ENCODE measurements around the gene TMEM272.

TMEM272 gene

DNA sequence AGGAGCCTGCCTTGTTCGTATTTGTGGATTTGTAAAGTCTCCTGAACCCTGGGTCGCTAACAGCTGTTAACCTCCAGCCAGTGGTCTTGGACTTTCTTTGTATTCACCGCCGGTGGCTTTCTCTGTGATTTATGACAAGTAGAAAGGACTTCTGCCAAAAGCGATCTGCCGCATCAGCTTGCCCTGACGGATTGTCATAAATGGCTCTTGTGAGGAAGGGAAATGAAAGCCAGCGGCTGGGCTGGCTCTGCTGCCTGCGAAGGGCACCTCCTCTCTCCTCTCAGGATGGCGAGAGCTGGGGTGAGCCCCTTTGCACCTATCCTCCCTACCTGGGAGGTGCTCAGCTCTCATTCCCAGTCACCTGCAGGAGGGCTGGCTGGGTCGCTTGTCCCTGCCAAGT, 66.6 kb downstream of the TMEM272 start:
- DNase-seq: no peak

DNA sequence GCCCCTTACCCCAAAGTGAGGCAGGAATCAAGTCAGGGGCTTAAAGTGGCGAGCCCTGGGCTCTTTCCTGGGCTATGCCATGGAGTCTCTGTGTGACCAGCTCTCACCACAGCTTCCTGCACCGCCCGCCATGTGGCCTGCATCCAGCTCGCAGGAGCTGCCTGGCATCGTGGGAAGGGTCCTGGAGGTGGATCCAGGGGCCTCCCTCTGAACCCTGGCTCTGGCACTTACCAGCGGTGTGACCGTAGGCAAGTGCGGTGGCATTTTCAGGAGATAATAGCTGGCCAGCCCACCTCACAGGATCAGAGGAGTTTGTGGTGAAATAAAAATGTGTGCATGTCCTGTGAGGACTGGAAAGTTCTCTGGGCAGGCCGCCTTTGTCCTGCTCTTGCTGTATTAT, 67.1 kb downstream of the TMEM272 start:
- DNase-seq: no peak

DNA sequence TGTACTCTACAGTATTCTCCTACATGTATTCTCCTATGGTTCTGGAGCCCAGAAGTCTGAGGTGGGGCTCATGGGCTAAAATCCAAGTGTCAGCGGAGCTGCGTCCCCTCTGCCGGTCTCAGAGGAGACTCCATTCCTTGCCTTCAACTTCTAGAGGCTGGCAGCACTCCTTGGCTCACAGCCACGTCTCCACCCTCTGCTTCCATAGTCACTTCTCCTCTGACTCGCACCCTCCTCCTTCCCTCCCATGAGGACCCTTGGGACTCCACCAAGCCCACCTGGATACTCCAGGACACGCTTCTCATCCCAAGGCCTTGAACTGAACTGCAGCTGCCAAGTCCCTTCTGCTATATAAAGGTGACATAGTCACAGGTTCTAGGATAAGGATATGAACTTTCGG, 68.8 kb downstream of the TMEM272 start:
- no peak for DNase-seq

DNA sequence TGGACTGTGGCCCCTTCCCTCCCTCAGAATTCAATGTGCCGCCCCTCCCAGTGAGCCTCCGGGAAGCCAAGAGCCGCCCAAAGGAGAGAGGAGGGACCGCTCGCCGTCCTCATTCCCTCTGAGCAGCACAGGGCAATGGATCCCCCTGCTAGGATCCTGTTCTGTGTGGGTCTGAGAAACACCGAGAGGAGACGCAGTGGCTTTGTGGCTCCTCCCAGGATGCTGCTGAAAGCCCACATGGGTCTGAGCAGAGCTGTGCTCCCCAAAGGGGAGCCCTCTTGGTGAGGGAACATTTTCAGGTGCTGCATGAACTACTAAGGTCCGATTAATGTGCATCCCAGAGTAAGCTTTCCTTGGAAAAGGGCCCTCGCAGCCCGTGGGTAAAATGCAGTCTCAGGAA, 71.5 kb downstream of the TMEM272 start:
- no peak for DNase-seq

DNA sequence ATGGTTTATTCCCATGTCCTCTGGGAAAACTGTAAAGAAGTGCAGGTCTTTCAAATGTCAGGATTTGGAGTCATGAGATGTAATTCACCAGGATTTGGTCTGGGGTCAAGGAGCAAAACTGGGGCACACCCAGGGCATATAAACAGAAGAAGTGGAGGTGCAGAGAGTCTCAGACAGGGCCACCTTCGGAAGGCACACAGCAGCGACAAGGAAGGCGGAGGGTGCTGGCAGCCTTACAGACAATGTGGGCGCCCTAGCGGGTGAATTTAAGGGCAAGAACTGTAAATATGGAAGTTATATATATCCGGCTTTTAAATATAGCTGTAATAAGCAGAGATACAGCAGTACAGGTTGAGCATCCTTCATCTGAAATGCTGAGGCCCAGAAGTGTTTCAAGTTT, 72.2 kb downstream of the TMEM272 start:
- DNase-seq: no peak

DNA sequence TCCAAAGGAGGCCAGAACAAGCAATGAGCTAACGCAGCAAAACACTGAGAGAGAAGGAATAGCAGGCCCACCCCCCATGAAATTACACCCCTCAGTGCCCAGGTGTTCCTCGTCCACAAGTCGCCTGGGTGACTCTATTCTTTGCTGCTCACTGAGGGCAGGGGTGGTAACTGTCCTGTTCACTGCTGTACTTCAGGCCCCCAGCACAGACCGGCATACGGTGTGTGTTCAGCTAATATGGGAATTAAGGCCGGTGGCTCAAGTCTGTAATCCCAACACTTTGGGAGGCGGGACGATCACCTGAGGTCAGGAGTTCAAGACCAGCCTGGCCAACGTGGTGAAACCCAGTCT, 72.9 kb downstream of the TMEM272 start:
- DNase-seq: no peak

DNA sequence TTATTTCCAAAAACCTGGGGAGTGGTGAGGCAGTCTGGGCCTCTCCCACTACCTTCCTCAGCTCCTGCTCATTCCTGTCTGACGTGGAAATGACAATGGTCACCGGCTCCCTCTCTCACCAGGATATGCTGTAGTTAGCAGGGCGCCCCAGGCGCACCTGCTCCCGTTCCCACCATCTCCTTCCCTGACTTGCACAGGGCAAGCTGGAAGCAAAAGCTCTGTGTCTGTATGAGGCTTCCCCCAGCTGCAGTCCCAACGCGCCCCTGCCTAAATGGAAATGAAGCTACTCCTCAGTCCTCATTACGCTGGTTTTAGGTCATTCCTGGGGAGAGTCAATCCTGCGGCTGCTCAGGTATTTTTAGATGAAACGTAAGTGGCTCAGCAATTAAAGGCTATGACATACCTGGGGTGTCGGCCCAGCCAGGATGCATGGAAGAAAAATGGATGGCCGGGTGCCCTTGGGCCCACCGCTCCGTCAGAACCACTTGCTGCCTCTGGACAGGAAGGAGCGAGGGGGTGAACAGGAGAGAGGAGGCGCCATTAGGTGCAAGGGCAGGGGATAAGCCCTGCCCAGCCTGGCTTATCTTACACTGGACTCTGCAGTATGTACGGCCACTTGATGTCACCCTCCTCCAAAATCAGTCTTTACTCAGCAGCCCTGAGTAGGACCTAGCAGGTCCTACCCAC, 73.4 kb downstream of the TMEM272 start:
- no peak for DNase-seq

DNA sequence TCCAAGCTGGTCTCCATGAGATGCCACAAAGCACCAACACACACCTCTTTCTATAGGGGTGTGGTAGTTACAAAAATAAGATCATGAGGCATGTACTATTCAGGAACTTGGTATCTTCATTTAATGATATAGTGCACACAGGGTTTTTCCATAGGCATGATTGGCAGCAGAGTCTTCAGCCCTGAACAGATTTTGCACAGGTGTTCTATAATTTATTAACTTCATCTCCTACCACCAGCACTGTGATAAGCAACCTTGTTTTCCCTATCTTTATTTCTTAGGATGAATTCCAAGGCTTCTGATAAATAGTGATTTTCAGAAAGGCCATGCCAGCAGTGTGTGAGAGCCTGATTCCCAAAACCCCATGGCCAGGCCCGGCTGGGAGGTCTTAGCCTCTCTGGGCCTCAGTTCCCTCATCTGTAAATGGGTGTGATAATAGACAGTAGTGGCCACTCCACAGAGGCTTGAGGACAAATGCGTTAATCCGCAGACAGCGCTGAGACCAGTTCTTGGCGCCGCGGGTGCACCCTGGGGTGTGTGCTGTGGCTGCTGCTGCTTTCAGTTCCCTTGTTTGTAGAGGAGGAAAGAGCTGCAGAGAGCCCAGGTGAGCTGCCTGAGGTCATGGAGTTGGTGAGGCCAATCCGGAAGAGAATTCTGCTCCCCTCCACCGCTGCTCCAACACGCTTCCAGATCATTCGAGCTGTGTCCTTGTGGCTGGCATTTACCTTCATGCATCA, 74.1 kb downstream of the TMEM272 start:
- no peak for DNase-seq

DNA sequence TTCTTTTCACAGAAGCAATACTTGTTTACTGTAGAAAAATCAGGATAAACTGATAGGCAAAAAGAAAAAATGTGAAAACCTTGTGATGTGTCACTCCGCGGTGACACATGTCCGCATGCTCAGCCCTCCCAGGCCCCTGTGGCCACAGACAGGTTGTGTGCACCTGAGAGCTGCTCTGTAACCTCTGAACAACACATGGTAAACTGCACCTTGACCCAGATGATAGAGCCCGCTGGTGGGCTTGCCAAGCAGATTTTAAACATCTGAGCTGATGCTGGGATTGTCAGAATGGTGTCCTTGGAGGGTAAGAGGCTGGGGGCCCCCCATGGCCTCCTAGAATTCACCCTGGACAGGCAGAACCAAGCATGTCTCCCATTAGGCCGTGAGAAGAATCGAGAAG, 74.8 kb downstream of the TMEM272 start:
- no peak for DNase-seq

DNA sequence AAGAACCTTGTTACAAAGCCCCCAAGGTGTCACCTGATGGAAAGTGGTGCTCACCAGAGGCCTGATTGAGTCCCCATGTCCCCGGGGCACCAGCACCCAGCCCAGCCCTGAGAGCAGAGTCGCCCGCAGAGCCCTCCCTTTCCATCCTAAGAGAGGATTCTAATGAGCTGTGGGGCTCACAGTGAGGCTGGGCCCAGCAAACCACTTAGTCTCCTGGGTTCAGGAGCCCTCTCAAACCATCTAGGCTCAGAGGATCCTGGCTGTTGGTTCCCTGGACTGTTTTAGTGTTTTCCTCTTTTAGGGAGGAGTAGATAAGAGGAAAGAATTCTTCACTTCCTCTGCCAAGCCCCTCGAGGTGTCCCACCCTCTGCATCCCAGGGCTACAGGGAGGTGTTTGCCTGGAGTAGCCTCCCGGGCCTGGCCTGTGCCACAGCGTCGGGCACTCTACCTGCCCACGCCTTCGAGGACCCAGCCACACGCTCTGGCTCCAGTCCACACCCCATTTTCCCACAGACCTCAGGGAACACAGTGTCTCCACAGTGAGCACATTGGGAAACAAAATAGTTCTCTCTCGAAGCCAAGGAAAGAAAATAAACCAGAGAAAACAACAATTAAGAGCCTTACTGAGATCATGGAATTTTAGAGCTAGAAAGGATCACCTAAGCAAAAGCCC, 75.4 kb downstream of the TMEM272 start:
- no peak for DNase-seq

DNA sequence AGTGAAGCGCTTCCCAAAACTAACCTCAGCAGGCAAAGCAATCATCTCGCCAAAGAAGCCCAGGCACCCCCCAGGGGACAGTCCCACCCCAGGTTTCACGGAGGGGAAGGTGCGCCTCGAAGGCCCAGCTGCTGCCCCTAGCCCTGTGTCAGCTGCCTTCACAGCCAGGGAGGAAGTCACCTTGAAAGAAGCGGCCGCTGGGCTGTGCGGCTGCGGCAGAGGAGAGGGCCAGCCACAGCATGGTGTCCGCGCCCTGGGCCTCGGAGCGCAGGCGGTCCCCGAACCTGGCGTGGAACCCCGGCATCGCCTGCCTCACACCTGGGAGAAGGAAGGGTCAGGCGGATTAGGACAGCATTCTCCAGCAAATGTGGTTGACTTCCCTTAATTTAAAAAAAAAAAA, 76.0 kb downstream of the TMEM272 start:
- no peak for DNase-seq

DNA sequence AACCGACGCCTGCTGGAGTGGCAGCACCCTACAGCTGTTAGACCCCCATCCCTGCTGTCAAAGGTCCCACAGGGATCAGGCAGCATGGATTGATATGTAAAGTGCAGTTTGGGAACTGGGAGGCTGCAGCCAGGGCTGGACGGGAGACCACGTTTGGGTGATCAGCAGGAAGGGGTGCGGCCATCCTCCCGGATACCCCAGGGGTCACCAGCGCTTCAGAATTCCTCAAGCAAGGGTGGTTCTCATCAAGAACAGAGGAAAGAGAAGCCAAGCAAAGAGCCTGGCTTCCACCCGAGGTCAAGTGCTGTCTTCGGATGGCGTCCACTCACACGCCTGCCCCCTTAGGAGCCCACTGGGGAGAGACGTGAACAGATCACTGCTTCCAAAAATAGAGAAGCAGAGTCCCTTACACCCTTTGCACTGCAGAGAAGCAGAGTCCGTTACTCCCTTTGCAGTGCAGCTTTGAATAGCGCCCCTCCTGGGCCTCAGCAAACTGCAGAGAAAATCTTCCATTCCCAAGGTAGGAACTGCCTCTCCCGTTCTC, 76.5 kb downstream of the TMEM272 start:
- no peak for DNase-seq

DNA sequence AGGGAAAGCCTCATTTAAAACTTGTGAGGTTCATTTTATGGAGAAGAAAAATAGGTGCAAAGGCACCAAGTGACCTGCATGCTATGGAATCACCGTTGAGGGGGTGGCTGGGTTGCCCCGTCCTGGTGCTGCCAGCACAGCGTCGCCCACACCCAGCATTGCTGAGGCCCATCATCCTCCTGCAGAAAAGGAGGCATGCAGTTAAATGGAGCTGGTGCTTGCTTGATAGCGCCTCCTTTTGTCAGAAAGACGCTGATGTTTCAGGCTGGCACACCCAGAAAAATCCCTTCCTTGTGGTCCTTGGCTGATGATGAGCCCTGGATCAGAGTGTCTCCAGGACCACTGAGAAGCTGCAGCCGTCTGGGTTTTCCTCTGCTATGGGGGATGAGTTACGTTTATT, 77.9 kb downstream of the TMEM272 start:
- DNase-seq: no peak

DNA sequence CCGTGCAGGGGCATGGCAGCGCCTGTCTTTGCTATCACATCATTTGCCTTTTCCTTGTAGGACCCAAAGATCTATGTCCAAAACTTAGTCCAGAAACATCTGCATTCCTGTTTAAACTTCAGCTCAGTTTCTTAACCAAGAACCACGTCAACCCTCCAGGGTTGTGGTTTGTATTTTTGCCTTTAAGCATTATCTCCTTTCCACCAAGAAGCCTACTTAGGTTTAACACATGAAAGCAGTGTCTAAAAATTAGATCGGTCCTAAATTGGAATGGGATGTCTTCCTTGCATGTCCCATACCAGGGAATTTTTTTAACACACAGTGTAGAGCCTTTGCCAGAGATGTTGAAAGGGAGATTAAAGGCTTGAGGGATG, 79.8 kb downstream of the TMEM272 start:
- no peak for DNase-seq

DNA sequence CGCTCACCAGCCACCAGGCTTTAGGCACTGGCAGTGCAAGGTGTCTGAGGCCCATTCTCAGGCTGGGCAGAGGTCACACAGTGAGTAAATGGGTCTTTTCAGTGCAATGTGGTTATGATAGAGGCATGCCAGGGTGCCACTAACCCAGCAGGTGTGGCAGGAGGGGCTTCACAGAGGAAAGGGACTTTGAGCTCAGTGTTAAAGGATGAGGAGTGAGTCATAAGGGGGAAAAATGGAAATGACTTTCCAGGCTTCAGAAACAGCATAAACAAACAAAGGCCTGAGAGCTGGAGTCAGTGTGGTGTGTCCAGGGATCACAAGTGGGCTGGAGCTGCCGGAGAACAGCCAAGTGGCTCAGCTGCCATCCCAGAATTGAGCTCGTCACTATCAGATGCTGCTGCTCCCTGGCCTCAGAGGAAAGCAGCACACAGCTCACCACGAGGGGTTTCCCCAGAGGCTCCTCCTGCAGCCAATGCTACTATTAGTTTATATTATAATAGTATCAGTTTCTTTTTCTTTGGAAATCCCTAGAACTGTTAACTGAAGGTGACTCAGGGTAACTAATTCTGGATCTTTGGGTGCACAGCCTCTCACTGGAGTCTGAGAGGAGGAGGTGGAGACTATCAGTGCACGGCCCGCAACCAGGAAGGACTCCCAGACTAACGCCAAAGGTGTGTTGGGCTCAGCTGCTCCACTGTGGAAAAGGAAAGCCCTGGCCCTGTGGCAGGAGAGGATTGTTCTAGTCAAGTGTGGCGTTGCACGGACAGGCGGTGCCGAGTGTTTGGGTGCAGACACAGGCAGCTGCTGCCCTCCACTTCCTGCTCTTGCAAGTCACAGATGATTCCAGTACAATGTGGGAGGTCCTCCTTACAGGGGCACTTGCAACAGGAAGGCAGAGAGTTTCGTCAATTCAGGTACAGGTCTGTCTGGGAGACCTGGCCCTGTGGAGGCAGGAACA, 80.5 kb downstream of the TMEM272 start:
- no peak for DNase-seq

DNA sequence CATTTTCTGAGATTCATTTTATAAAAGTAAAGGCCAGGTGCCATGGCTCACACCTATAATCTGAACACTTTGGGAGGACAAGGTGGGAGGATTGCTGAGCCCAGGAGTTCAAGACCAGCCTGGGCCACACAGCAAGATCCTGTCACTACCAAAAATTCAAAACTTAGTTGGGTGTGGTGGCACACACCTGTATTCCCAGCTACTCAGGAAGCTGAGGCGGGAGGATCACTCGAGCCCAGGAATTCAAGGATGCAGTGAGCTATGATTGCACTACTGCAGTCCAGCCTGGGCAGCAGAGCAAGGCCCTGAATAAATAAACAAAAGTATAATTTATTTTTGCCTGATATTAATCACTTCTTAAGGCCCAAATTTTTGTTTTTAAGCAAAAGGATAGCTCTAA, 81.5 kb downstream of the TMEM272 start:
- no peak for DNase-seq
